Liver (tissue), 9 donors: ENCODE measurements around the gene FSCN2. TPM values are rescaled to one million over a fixed set of nuclear protein-coding genes. Genes with fewer than 3 reads are reported as not detected.

Experiments
- DNase-seq: peaks from one replicate; pipeline ENCODE4 v3.0.0-alpha.2; 2017; ENCODE audit warnings: low spot score
- H3K27ac ChIP-seq, 2 donors: one replicate each; pipeline ENCODE4 v1.7.0; 2013; ENCODE audit warnings: inconsistent platforms in 2 of 2, low read length in 2 of 2, control low read depth in 1 of 2, low read depth in 1 of 2, mild to moderate bottlenecking in 1 of 2
- H3K27me3 ChIP-seq, 4 donors: one replicate each; pipeline versions ENCODE4 v1.6.1 to v1.7.0; 2013; ENCODE audit warnings: low read length in 3 of 4, inconsistent platforms in 1 of 4, mild to moderate bottlenecking in 1 of 4, moderate library complexity in 1 of 4; ENCODE audit not compliant: control insufficient read depth in 4 of 4, insufficient read depth in 4 of 4
- H3K36me3 ChIP-seq, 4 donors: one replicate each; pipeline versions ENCODE4 v1.6.1 to v1.7.0; 2013; ENCODE audit warnings: low read length in 3 of 4, mild to moderate bottlenecking in 3 of 4, low read depth in 1 of 4, moderate library complexity in 1 of 4; ENCODE audit not compliant: control insufficient read depth in 4 of 4, insufficient read depth in 3 of 4
- H3K4me1 ChIP-seq, 4 donors: one replicate each; pipeline versions ENCODE4 v1.6.1 to v1.7.0; 2013; ENCODE audit warnings: low read length in 3 of 4, mild to moderate bottlenecking in 3 of 4, moderate library complexity in 1 of 4; ENCODE audit not compliant: control insufficient read depth in 4 of 4, insufficient read depth in 4 of 4
- H3K4me3 ChIP-seq, 3 donors: one replicate each; pipeline versions ENCODE4 v1.6.1 to v1.7.0; 2013; ENCODE audit warnings: low read length in 3 of 3, control low read depth in 1 of 3, low read depth in 1 of 3, mild to moderate bottlenecking in 1 of 3
- H3K9ac ChIP-seq, 2 donors: one replicate each; pipeline ENCODE4 v1.7.0; 2013; ENCODE audit warnings: low read length in 2 of 2, mild to moderate bottlenecking in 2 of 2, moderate library complexity in 2 of 2, control low read depth in 1 of 2, low read depth in 1 of 2
- H3K9me3 ChIP-seq, 4 donors: one replicate each; pipeline versions ENCODE4 v1.6.1 to v1.7.0; 2013; ENCODE audit warnings: low read length in 3 of 4; ENCODE audit not compliant: control insufficient read depth in 4 of 4
- EGR1 ChIP-seq, 2 donors: IDR thresholded peaks; 2 replicates each; pipeline ENCODE4 v1.6.1; 2016 to 2018; ENCODE audit warnings: antibody characterized with exemption in 2 of 2, low read depth in 2 of 2
- FOXA1 ChIP-seq: IDR thresholded peaks from 2 replicates; pipeline ENCODE4 v1.6.1; 2016; ENCODE audit warnings: antibody characterized with exemption
- FOXA2 ChIP-seq: IDR thresholded peaks from 2 replicates; pipeline ENCODE4 v1.6.1; 2016; ENCODE audit warnings: antibody characterized with exemption
- GABPA ChIP-seq, 2 donors: IDR thresholded peaks in 1 of 2; conservative IDR thresholded peaks in 1 of 2; 2 replicates each; pipeline ENCODE4 v1.6.1; 2016; ENCODE audit warnings: antibody characterized with exemption in 2 of 2, mild to moderate bottlenecking in 1 of 2, moderate library complexity in 1 of 2
- HNF4A ChIP-seq, 2 donors: conservative IDR thresholded peaks; 2 replicates each; pipeline ENCODE4 v1.6.1; 2016; ENCODE audit warnings: antibody characterized with exemption in 2 of 2, mild to moderate bottlenecking in 2 of 2
- HNF4G ChIP-seq: IDR thresholded peaks from 2 replicates; pipeline ENCODE4 v1.6.1; 2016; ENCODE audit warnings: antibody characterized with exemption
- JUND ChIP-seq, 2 donors: IDR thresholded peaks; 2 replicates each; pipeline ENCODE4 v1.6.1; 2016; ENCODE audit warnings: antibody characterized with exemption in 2 of 2
- NR2F2 ChIP-seq: IDR thresholded peaks from 2 replicates; pipeline ENCODE4 v1.6.1; 2016; ENCODE audit warnings: antibody characterized with exemption
- RAD21 ChIP-seq, 2 donors: IDR thresholded peaks; 2 replicates each; pipeline ENCODE4 v1.6.1; 2016; ENCODE audit warnings: antibody characterized with exemption in 2 of 2, mild to moderate bottlenecking in 2 of 2
- RXRA ChIP-seq, 2 donors: IDR thresholded peaks; 2 replicates each; pipeline ENCODE4 v1.6.1; 2017 to 2018; ENCODE audit warnings: antibody characterized with exemption in 2 of 2, mild to moderate bottlenecking in 1 of 2
- SP1 ChIP-seq: IDR thresholded peaks from 2 replicates; pipeline ENCODE4 v1.6.1; 2018; ENCODE audit warnings: antibody characterized with exemption, mild to moderate bottlenecking
- TAF1 ChIP-seq: conservative IDR thresholded peaks from 2 replicates; pipeline ENCODE4 v1.6.1; 2016; ENCODE audit warnings: antibody characterized with exemption, mild to moderate bottlenecking
- YY1 ChIP-seq: IDR thresholded peaks from 2 replicates; pipeline ENCODE4 v1.6.1; 2016; ENCODE audit warnings: antibody characterized with exemption, mild to moderate bottlenecking
- WGBS: extraction: QIAGEN DNeasy Blood & Tissue Kit; methylation state at CpG from one replicate; pipeline ENCODE4 v1.1.7; 2013; 5-methylcytosine and 5-hydroxymethylcytosine counted together
- polyA plus RNA-seq, 2 donors: library from polyadenylated mRNA; stranded (reverse) in 1 of 2; unstranded in 1 of 2; fragments of 200-250 nt in 1 of 2; fragments of >200 nt in 1 of 2; fragmentation: Nextera tagmentation in 1 of 2; extraction: Ambion mirVana in 1 of 2; gene quantifications; one replicate each; pipeline versions ENCODE4 v1.2.1 to v1.2.3, GENCODE V29; 2013 to 2015
- total RNA-seq, 2 donors: library from RNA; depleted of rRNA; stranded (reverse); fragments of >200 nt; gene quantifications; one replicate each; pipeline ENCODE4 v1.2.3, GENCODE V29; 2014
- TF ChIP-seq, protein P1 (sequence below): IDR thresholded peaks from 2 replicates; pipeline ENCODE4 v1.6.1; 2016; ENCODE audit warnings: antibody characterized with exemption
- TF ChIP-seq, protein P2 (sequence below): IDR thresholded peaks from 2 replicates; pipeline ENCODE4 v1.6.1; 2016; ENCODE audit warnings: antibody characterized with exemption
- TF ChIP-seq, protein P3 (sequence below): IDR thresholded peaks from 2 replicates; pipeline ENCODE4 v1.6.1; 2016; ENCODE audit warnings: antibody characterized with exemption, mild to moderate bottlenecking
- TF ChIP-seq, protein P4 (sequence below): IDR thresholded peaks from 2 replicates; pipeline ENCODE4 v1.6.1; 2016; ENCODE audit warnings: antibody characterized with exemption
- TF ChIP-seq, protein P5 (sequence below): fragments of 150-350 bp; IDR thresholded peaks from 2 replicates; pipeline ENCODE4 v1.5.1; 2017; ENCODE audit warnings: improper control_type of control experiment, low read depth, low read length; ENCODE audit not compliant: missing input control
- donor health status: healthy.
- donor health status: healthy.
- donor health status: healthy.
- donor health status: healthy.
- donor health status: healthy.

Gene FSCN2
- total and polyA plus RNA-seq, 4 donors = 0.09 to 0.42 TPM; not detected in 2

DNA sequence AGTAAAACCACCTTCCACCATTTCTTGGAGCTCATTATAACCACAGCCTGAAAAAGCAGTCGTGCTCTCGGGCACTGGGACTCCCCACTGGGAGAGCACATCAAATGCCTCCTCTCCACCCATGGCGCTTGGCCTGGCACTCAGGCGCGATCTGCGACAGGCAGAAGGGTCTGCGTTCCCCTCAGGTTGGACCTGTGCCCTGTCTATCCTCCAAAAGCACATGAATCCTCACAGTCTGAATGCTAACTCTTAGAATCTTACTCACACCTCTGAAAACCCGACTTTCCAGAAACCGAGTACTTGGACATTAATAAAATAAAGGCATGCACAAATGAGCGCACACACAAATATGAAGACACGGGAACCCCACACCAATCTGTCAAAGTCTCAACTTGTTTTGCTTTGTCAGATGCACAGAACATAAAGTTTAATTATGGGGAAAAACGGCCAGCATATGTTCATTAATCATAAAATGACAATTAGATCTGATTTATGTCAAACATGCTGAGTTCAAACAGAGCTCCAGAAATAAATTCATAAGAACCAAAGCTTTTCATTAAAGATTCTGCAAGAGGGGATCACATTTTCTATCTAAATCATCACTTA is 44.5 kb downstream of the FSCN2 start:
- Histone ChIP-seq H3K27ac (no peak overlapping the region), H3K4me3 (no peak overlapping the region), H3K9ac (no peak overlapping the region), H3K27me3 (no peaks in the 10 kb centered on the region), H3K36me3 (peaks cover 22 to 55% (median 43%) of the 10 kb centered on the region in 4 donors), H3K9me3 (no peaks in the 10 kb centered on the region), H3K4me1 (peaks cover 5 to 24% (median 17%) of the 10 kb centered on the region in 4 donors)
- TF ChIP-seq, protein P1, sequence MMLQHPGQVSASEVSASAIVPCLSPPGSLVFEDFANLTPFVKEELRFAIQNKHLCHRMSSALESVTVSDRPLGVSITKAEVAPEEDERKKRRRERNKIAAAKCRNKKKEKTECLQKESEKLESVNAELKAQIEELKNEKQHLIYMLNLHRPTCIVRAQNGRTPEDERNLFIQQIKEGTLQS = no peak
- TF ChIP-seq TAF1 (no peak), NR2F2 (no peak), FOXA2 (no peak), HNF4A (conservative IDR thresholded peaks at IDR 0.05) (no peak), HNF4G (no peak), RAD21 (IDR thresholded peaks at IDR 0.05) (no peak), GABPA (IDR thresholded peaks at IDR 0.05 in 1 of 2, conservative IDR thresholded peaks at IDR 0.05 in 1 of 2) (no peak), EGR1 (IDR thresholded peaks at IDR 0.05; ENCODE audit: low read depth in 2 of 2) (no peak), FOXA1 (no peak), RXRA (IDR thresholded peaks at IDR 0.05) (no peak), JUND (IDR thresholded peaks at IDR 0.05) (no peak), SP1 (no peak), YY1 (no peak)
- TF ChIP-seq, protein P2, sequence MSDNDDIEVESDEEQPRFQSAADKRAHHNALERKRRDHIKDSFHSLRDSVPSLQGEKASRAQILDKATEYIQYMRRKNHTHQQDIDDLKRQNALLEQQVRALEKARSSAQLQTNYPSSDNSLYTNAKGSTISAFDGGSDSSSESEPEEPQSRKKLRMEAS = no peak
- TF ChIP-seq, protein P3, sequence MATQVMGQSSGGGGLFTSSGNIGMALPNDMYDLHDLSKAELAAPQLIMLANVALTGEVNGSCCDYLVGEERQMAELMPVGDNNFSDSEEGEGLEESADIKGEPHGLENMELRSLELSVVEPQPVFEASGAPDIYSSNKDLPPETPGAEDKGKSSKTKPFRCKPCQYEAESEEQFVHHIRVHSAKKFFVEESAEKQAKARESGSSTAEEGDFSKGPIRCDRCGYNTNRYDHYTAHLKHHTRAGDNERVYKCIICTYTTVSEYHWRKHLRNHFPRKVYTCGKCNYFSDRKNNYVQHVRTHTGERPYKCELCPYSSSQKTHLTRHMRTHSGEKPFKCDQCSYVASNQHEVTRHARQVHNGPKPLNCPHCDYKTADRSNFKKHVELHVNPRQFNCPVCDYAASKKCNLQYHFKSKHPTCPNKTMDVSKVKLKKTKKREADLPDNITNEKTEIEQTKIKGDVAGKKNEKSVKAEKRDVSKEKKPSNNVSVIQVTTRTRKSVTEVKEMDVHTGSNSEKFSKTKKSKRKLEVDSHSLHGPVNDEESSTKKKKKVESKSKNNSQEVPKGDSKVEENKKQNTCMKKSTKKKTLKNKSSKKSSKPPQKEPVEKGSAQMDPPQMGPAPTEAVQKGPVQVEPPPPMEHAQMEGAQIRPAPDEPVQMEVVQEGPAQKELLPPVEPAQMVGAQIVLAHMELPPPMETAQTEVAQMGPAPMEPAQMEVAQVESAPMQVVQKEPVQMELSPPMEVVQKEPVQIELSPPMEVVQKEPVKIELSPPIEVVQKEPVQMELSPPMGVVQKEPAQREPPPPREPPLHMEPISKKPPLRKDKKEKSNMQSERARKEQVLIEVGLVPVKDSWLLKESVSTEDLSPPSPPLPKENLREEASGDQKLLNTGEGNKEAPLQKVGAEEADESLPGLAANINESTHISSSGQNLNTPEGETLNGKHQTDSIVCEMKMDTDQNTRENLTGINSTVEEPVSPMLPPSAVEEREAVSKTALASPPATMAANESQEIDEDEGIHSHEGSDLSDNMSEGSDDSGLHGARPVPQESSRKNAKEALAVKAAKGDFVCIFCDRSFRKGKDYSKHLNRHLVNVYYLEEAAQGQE = no peak
- TF ChIP-seq, protein P4, sequence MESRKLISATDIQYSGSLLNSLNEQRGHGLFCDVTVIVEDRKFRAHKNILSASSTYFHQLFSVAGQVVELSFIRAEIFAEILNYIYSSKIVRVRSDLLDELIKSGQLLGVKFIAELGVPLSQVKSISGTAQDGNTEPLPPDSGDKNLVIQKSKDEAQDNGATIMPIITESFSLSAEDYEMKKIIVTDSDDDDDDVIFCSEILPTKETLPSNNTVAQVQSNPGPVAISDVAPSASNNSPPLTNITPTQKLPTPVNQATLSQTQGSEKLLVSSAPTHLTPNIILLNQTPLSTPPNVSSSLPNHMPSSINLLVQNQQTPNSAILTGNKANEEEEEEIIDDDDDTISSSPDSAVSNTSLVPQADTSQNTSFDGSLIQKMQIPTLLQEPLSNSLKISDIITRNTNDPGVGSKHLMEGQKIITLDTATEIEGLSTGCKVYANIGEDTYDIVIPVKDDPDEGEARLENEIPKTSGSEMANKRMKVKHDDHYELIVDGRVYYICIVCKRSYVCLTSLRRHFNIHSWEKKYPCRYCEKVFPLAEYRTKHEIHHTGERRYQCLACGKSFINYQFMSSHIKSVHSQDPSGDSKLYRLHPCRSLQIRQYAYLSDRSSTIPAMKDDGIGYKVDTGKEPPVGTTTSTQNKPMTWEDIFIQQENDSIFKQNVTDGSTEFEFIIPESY = no peak
- TF ChIP-seq, protein P5, sequence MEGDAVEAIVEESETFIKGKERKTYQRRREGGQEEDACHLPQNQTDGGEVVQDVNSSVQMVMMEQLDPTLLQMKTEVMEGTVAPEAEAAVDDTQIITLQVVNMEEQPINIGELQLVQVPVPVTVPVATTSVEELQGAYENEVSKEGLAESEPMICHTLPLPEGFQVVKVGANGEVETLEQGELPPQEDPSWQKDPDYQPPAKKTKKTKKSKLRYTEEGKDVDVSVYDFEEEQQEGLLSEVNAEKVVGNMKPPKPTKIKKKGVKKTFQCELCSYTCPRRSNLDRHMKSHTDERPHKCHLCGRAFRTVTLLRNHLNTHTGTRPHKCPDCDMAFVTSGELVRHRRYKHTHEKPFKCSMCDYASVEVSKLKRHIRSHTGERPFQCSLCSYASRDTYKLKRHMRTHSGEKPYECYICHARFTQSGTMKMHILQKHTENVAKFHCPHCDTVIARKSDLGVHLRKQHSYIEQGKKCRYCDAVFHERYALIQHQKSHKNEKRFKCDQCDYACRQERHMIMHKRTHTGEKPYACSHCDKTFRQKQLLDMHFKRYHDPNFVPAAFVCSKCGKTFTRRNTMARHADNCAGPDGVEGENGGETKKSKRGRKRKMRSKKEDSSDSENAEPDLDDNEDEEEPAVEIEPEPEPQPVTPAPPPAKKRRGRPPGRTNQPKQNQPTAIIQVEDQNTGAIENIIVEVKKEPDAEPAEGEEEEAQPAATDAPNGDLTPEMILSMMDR = no peak
- 96% methylated on average over 12 of the region's 12 CpGs for WGBS
- no peak for DNase-seq
